ENCODE measurements around the gene C11orf68. TPM values are rescaled to one million over a fixed set of nuclear protein-coding genes. Genes with fewer than 3 reads are reported as not detected.
A peak's percentile ranks its signal among the peaks of the same experiment; 100 is the strongest.

The C11orf68 gene
- total RNA-seq, 1 donor from 2014 or later: 31.2 TPM

GRCh38 chr11:65883058-65883761 is 35.7 kb downstream of the C11orf68 start:
- no peak overlapping the region for H3K27ac Mint-ChIP-seq
- peaks cover 5% of the 10 kb centered on the region for H3K36me3 Mint-ChIP-seq
- no peaks in the 10 kb centered on the region for H3K9me3 Mint-ChIP-seq
- no peak overlapping the region for H3K4me3 Mint-ChIP-seq
- H3K27me3 Mint-ChIP-seq: no peaks in the 10 kb centered on the region
- no peak for TF ChIP-seq CTCF (conservative IDR thresholded peaks at IDR 0.05)
- no peak for DNase-seq (ENCODE audit: extremely low spot score, unreplicated experiment)
- peaks cover 13% of the 10 kb centered on the region for H3K4me1 Mint-ChIP-seq (ENCODE audit: unreplicated experiment)

GRCh38 chr11:65882120-65883057 is 36.5 kb downstream of the C11orf68 start:
- Mint-ChIP-seq H3K27me3 (no peaks in the 10 kb centered on the region), H3K4me3 (no peak overlapping the region), H3K27ac (peak overlapping the region; percentile 53), H3K4me1 (ENCODE audit: unreplicated experiment) (peaks cover 13% of the 10 kb centered on the region), H3K36me3 (peaks cover 5% of the 10 kb centered on the region), H3K9me3 (no peaks in the 10 kb centered on the region)
- no peak for TF ChIP-seq CTCF (conservative IDR thresholded peaks at IDR 0.05)
- DNase-seq (ENCODE audit: extremely low spot score, unreplicated experiment): no peak

GRCh38 chr11:65880844-65881421 is 37.9 kb downstream of the C11orf68 start:
- Mint-ChIP-seq H3K27me3 (no peaks in the 10 kb centered on the region), H3K9me3 (no peaks in the 10 kb centered on the region), H3K4me1 (ENCODE audit: unreplicated experiment) (peaks cover 5% of the 10 kb centered on the region), H3K27ac (no peak overlapping the region), H3K4me3 (no peak overlapping the region), H3K36me3 (peaks cover 5% of the 10 kb centered on the region)
- no peak for DNase-seq (ENCODE audit: extremely low spot score, unreplicated experiment)
- no peak for TF ChIP-seq CTCF (conservative IDR thresholded peaks at IDR 0.05)

- Mint-ChIP-seq H3K9me3 (no peaks in the 10 kb centered on the region), H3K27me3 (no peaks in the 10 kb centered on the region), H3K4me1 (ENCODE audit: unreplicated experiment) (peaks cover 5% of the 10 kb centered on the region), H3K36me3 (peaks cover 5% of the 10 kb centered on the region), H3K4me3 (no peak overlapping the region), H3K27ac (no peak overlapping the region)
- TF ChIP-seq CTCF (conservative IDR thresholded peaks at IDR 0.05): no peak
- no peak for DNase-seq (ENCODE audit: extremely low spot score, unreplicated experiment)
Measured at GRCh38 chr11:65880027-65880426, 38.8 kb downstream of the C11orf68 start.

GRCh38 chr11:65879617-65880016 is 39.2 kb downstream of the C11orf68 start, which contains the start of gene CTSW:
Gene CTSW (plus strand): TSS chr11:65879837. CDS start chr11:65879855, 18 bp downstream.
- TF ChIP-seq CTCF (conservative IDR thresholded peaks at IDR 0.05): no peak
- H3K36me3 Mint-ChIP-seq: peaks cover 3% of the 10 kb centered on the region
- no peak within 1 kb of the TSS for H3K4me3 Mint-ChIP-seq
- no peaks in the 10 kb centered on the region for H3K9me3 Mint-ChIP-seq
- no peaks in the 10 kb centered on the region for H3K27me3 Mint-ChIP-seq
- H3K27ac Mint-ChIP-seq: no peak within 1 kb of the TSS
- peaks cover 3% of the 10 kb centered on the region for H3K4me1 Mint-ChIP-seq (ENCODE audit: unreplicated experiment)
- DNase-seq (ENCODE audit: extremely low spot score, unreplicated experiment): no peak
